ENCODE measurements around the gene VASP.

Gene VASP

GRCh38 chr19:45547965-45548609, 40.8 kb downstream of the VASP start:
- in situ Hi-C loops (cut with MboI; ENCODE audit: low sequenced_read_pairs, unreplicated experiment), result no loop called here
- DNase-seq (ENCODE audit: low spot score), result no peak
- no peak for TF ChIP-seq CTCF (IDR thresholded peaks at IDR 0.05; ENCODE audit: borderline replicate concordance, control extremely low read depth, extremely low read depth, insufficient read depth, missing control alignments)

GRCh38 chr19:45553464-45553863, 46.2 kb downstream of the VASP start:
- in situ Hi-C loops (cut with MboI; ENCODE audit: low sequenced_read_pairs, unreplicated experiment), result no loop called here
- no peak for DNase-seq (ENCODE audit: low spot score)
- no peak for TF ChIP-seq CTCF (IDR thresholded peaks at IDR 0.05; ENCODE audit: borderline replicate concordance, control extremely low read depth, extremely low read depth, insufficient read depth, missing control alignments)

- TF ChIP-seq CTCF (IDR thresholded peaks at IDR 0.05; ENCODE audit: borderline replicate concordance, control extremely low read depth, extremely low read depth, insufficient read depth, missing control alignments), result no peak
- in situ Hi-C loops (cut with MboI; ENCODE audit: low sequenced_read_pairs, unreplicated experiment), result no loop called here
Observed at GRCh38 chr19:45554481-45554880, 47.2 kb downstream of the VASP start.

GRCh38 chr19:45556835-45557234, 49.6 kb downstream of the VASP start:
- in situ Hi-C loops (cut with MboI; ENCODE audit: low sequenced_read_pairs, unreplicated experiment), result no loop called here
- TF ChIP-seq CTCF (IDR thresholded peaks at IDR 0.05; ENCODE audit: borderline replicate concordance, control extremely low read depth, extremely low read depth, insufficient read depth, missing control alignments), result no peak
- no peak for DNase-seq (ENCODE audit: low spot score)

More at GRCh38 chr19:45554481-45554880, 47.2 kb downstream of the VASP start:
- DNase-seq (ENCODE audit: low spot score), result no peak

- TF ChIP-seq CTCF (IDR thresholded peaks at IDR 0.05; ENCODE audit: borderline replicate concordance, control extremely low read depth, extremely low read depth, insufficient read depth, missing control alignments), result peak; percentile 70
- in situ Hi-C loops (cut with MboI; ENCODE audit: low sequenced_read_pairs, unreplicated experiment), result no loop called here
- peak; percentile 88 for DNase-seq (ENCODE audit: low spot score)
Observed at GRCh38 chr19:45558399-45558878, 51.2 kb downstream of the VASP start.

- no peak for TF ChIP-seq CTCF (IDR thresholded peaks at IDR 0.05; ENCODE audit: borderline replicate concordance, control extremely low read depth, extremely low read depth, insufficient read depth, missing control alignments)
- in situ Hi-C loops (cut with MboI; ENCODE audit: low sequenced_read_pairs, unreplicated experiment), result loop anchor here (10.0 kb wide), 1 partner anchor 125 kb away; no protein-coding TSS in a partner anchor
- DNase-seq (ENCODE audit: low spot score), result no peak
Observed at GRCh38 chr19:45560038-45560437, 52.8 kb downstream of the VASP start.
